GM06990 (cell line): ENCODE data around the gene NXPH2.

Experiments used
- DNase-seq: peaks from one replicate; pipeline ENCODE4 v3.0.0-alpha.2; 2011; ENCODE audit not compliant: insufficient read length; ENCODE audit errors: extremely low read depth
- H3K27me3 ChIP-seq: replicated peaks from 2 replicates; pipeline ENCODE4 v1.6.0; 2011; ENCODE audit warnings: low read length; ENCODE audit not compliant: control insufficient read depth, insufficient read depth
- H3K36me3 ChIP-seq: 2 replicates; pipeline ENCODE4 v1.5.1; 2011; ENCODE audit warnings: low read length; ENCODE audit not compliant: control insufficient read depth, insufficient read depth
- H3K4me3 ChIP-seq: replicated peaks from 2 replicates; pipeline ENCODE4 v1.5.1; 2011; ENCODE audit warnings: low read depth, mild to moderate bottlenecking, control low read depth, low read length
- TF ChIP-seq, protein P1 (sequence below): IDR thresholded peaks from 2 replicates; pipeline ENCODE4 v1.5.1; 2011; ENCODE audit warnings: low read length, control low read depth, mild to moderate bottlenecking, inconsistent platforms; ENCODE audit not compliant: insufficient read depth, poor library complexity, severe bottlenecking

The NXPH2 gene

DNA sequence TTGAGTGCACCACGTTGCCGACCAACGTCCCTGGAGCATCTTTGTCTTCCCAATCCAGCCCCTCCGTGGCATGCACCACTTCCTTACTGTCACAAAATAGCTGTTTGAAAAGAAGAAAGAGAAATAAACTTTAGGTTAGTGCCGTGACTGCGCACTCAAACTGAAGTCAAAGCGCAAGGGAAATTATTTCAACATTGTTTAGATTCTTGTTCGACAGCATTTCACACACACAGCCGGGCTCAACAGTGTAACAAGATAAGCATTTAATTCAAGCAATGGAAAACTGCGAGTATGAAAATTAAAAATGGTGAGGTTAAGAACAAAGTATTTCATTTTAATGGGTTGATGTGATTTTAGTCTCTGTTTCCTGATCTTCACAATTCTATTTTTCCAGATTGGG, 108.6 kb downstream of the NXPH2 start:
- DNase-seq, result no peak
- Histone ChIP-seq H3K36me3 (no peaks in the 10 kb centered on the region), H3K4me3 (no peak overlapping the region), H3K27me3 (no peaks in the 10 kb centered on the region; the same call in 1 of the 2 replicates)
- TF ChIP-seq, protein P1, sequence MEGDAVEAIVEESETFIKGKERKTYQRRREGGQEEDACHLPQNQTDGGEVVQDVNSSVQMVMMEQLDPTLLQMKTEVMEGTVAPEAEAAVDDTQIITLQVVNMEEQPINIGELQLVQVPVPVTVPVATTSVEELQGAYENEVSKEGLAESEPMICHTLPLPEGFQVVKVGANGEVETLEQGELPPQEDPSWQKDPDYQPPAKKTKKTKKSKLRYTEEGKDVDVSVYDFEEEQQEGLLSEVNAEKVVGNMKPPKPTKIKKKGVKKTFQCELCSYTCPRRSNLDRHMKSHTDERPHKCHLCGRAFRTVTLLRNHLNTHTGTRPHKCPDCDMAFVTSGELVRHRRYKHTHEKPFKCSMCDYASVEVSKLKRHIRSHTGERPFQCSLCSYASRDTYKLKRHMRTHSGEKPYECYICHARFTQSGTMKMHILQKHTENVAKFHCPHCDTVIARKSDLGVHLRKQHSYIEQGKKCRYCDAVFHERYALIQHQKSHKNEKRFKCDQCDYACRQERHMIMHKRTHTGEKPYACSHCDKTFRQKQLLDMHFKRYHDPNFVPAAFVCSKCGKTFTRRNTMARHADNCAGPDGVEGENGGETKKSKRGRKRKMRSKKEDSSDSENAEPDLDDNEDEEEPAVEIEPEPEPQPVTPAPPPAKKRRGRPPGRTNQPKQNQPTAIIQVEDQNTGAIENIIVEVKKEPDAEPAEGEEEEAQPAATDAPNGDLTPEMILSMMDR, result no peak

DNA sequence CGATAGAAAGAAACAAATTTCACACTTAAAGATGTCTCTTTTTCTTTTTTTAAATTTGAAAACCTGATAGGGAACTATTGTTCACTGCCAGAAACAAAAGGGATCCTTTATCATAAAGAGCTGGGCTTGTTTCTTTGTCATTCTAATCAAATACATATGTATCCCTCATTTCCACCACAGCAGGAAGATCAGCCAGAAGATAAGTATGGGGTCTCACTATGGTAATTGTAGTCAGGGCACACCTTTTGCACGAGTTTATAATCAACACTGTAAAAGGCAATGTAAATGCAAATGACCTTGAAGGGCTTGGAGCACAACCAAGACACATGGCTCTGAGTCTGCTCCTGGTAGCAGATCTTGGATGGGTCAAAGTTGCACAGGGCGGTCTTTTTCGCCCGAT, 109.5 kb downstream of the NXPH2 start:
- DNase-seq, result no peak

GRCh38 chr2:138665937-138666336, 114.3 kb downstream of the NXPH2 start:
- no peaks in the 10 kb centered on the region for H3K36me3 ChIP-seq
- TF ChIP-seq, protein P1, result no peak
- H3K4me3 ChIP-seq, result no peak overlapping the region
- no peaks in the 10 kb centered on the region for H3K27me3 ChIP-seq
- no peak for DNase-seq

More for the DNA sequence above, 109.5 kb downstream of the NXPH2 start:
- Histone ChIP-seq H3K4me3 (no peak overlapping the region), H3K27me3 (no peaks in the 10 kb centered on the region; the same call in 1 of the 2 replicates), H3K36me3 (no peaks in the 10 kb centered on the region)
- TF ChIP-seq, protein P1, result no peak

GRCh38 chr2:138658187-138658894, 121.8 kb downstream of the NXPH2 start:
- Histone ChIP-seq H3K27me3 (no peaks in the 10 kb centered on the region), H3K4me3 (no peak overlapping the region), H3K36me3 (no peaks in the 10 kb centered on the region)
- TF ChIP-seq, protein P1, result no peak
- DNase-seq, result no peak

GRCh38 chr2:138654146-138654545, 126.0 kb downstream of the NXPH2 start:
- no peaks in the 10 kb centered on the region for H3K36me3 ChIP-seq
- no peak overlapping the region for H3K4me3 ChIP-seq
- DNase-seq, result no peak
- no peaks in the 10 kb centered on the region for H3K27me3 ChIP-seq
- TF ChIP-seq, protein P1, result no peak
